OCI-LY3 (cell line): ENCODE results near the gene EXOC7.

Source experiments
- CTCF ChIP-seq: fragments of 200-600, 300-600 bp; sonication (generic); IDR thresholded peaks from 2 replicates; pipeline ENCODE4 v1.5.1; 2014; ENCODE audit warnings: antibody characterized with exemption, low read length, low read depth
- EZH2phosphoT487 ChIP-seq: fragments of 200-600 bp; shearing (Covaris generic); IDR thresholded peaks from 2 replicates; pipeline ENCODE4 v1.6.1; 2018; ENCODE audit warnings: antibody characterized with exemption, mixed run types, low read depth

GRCh38 chr17:76148015-76148326 lies 44.4 kb upstream of the EXOC7 start:
- no peak for TF ChIP-seq CTCF
- no peak for TF ChIP-seq EZH2phosphoT487
